HepG2 (cell line): Measurements from ENCODE around the gene HNRNPC. TPM values are rescaled to one million over a fixed set of nuclear protein-coding genes. Genes with fewer than 3 reads are reported as not detected.

Experiments
- ATAC-seq: fragments of 200-7000 bp; cut with Tn5 transposase; 3 replicates; pipeline ENCODE4 v1.9.1; 2020; ENCODE audit warnings: mild to moderate bottlenecking, moderate library complexity
- BruUV-seq: library from RNA; stranded (reverse); fragments of 400-500 nt; replicated peaks from 2 replicates; lab custom pipeline; 2021; lab: Mats Ljungman, UMichigan
- CTCF ChIA-PET: fragments of 300-600 bp; formaldehyde crosslinking; extraction: SDS; loops from one replicate; lab custom pipeline; 2021; ENCODE audit warnings: low total read pairs, inconsistent platforms, low intra/inter-chr PET ratio; lab: Yijun Ruan, JAX
- POLR2A ChIA-PET: fragments of 350-600 bp; sonication (Branson Sonifier 250); formaldehyde crosslinking; loops from one replicate; lab custom pipeline; 2020; ENCODE audit warnings: antibody characterized with exemption, inconsistent platforms; lab: Yijun Ruan, JAX
- DNase-seq: peaks from one replicate; pipeline ENCODE4 v3.0.0-alpha.2; 2015; ENCODE audit warnings: low spot score
- FAIRE-seq: peaks from 3 replicates; lab custom pipeline; 2011; peaks lifted over from hg19 to GRCh38; lab: Jason Lieb, UNC
- H2AFZ ChIP-seq: one replicate; pipeline ENCODE4 v1.6.1; 2011; ENCODE audit warnings: low read length, inconsistent platforms
- H3K27ac ChIP-seq: fragments of 300-600 bp; 3 replicates; pipeline ENCODE4 v1.8.0; 2011; ENCODE audit warnings: mixed run types, mild to moderate bottlenecking, mixed read lengths, low read length, inconsistent platforms; ENCODE audit not compliant: insufficient read depth; ENCODE audit errors: extremely low read length
- H3K27me3 ChIP-seq, 2 experiments: fragments of 200-600 bp in 1 of 2; 2 replicates in 1 of 2; 3 replicates in 1 of 2; pipeline versions ENCODE4 v1.6.0 to v1.8.0; 2011; ENCODE audit warnings: low read length in 2 of 2, mild to moderate bottlenecking in 2 of 2, moderate library complexity in 2 of 2, inconsistent platforms in 1 of 2; ENCODE audit not compliant: insufficient read depth in 2 of 2, control insufficient read depth in 1 of 2
- H3K36me3 ChIP-seq, 2 experiments: fragments of 200-600 bp in 1 of 2; replicated peaks in 1 of 2; 2 replicates in 1 of 2; 3 replicates in 1 of 2; pipeline versions ENCODE4 v1.5.1 to v1.8.0; 2011; ENCODE audit warnings: low read length in 2 of 2, inconsistent platforms in 1 of 2; ENCODE audit not compliant: insufficient read depth in 2 of 2, control insufficient read depth in 1 of 2
- H3K4me1 ChIP-seq: 2 replicates; pipeline ENCODE4 v1.5.1; 2012; ENCODE audit warnings: low read length, inconsistent platforms; ENCODE audit not compliant: insufficient read depth
- H3K4me2 ChIP-seq: 2 replicates; pipeline ENCODE4 v1.6.0; 2011; ENCODE audit warnings: low read depth, low read length, inconsistent platforms
- H3K4me3 ChIP-seq, 3 experiments: fragments of 200-600 bp in 1 of 3; sonication (generic), shearing (Covaris generic) in 1 of 3; replicated peaks in 1 of 3; 2 replicates each; pipeline ENCODE4 v1.5.1; 2011 to 2016; ENCODE audit warnings: low read length in 3 of 3, inconsistent platforms in 2 of 3, low read depth in 2 of 3, mild to moderate bottlenecking in 2 of 3, control low read depth in 1 of 3, mixed read lengths in 1 of 3; ENCODE audit not compliant: insufficient read depth in 1 of 3
- H3K79me2 ChIP-seq: one replicate; pipeline ENCODE4 v1.6.1; 2011; ENCODE audit warnings: low read length, inconsistent platforms; ENCODE audit not compliant: insufficient read depth
- H3K9ac ChIP-seq: 2 replicates; pipeline ENCODE4 v1.6.0; 2011; ENCODE audit warnings: mild to moderate bottlenecking, low read depth, low read length, inconsistent platforms; ENCODE audit not compliant: insufficient read depth
- H3K9me3 ChIP-seq: 2 replicates; pipeline ENCODE4 v1.5.1; 2012; ENCODE audit warnings: mild to moderate bottlenecking, low read length
- H4K20me1 ChIP-seq: 2 replicates; pipeline ENCODE4 v1.6.0; 2011; ENCODE audit warnings: inconsistent platforms, mild to moderate bottlenecking, low read length, moderate library complexity; ENCODE audit not compliant: insufficient read depth
- ATF7-NPFF ChIP-seq: sonication (generic); formaldehyde crosslinking; IDR thresholded peaks from 2 replicates; pipeline ENCODE4 v1.8.1; 2023; ENCODE audit warnings: mild to moderate bottlenecking, low read depth, missing genetic modification reagents, moderate library complexity
- HCFC1 ChIP-seq: fragments of 150-350 bp; IDR thresholded peaks from 2 replicates; pipeline ENCODE4 v1.6.1; 2014; ENCODE audit warnings: low read depth, low read length
- MBD4 ChIP-seq: IDR thresholded peaks from 2 replicates; pipeline ENCODE4 v1.6.1; 2012; ENCODE audit warnings: low read length, inconsistent platforms, borderline replicate concordance
- NFRKB ChIP-seq: fragments of 450-650 bp; IDR thresholded peaks from 2 replicates; pipeline ENCODE4 v1.6.1; 2017
- POLR2A ChIP-seq, 2 experiments: IDR thresholded peaks; 2 replicates each; pipeline ENCODE4 v1.6.1; 2011; ENCODE audit warnings: low read depth in 2 of 2, low read length in 2 of 2, mild to moderate bottlenecking in 1 of 2, moderate library complexity in 1 of 2; ENCODE audit not compliant: insufficient read depth in 1 of 2
- RBM22 ChIP-seq: fragments of 200-400 bp; formaldehyde crosslinking; optimal IDR thresholded peaks from 2 replicates; pipeline ENCODE3; 2017; ENCODE audit warnings: mild to moderate bottlenecking, low read length, moderate library complexity
- SSRP1 ChIP-seq: IDR thresholded peaks from 2 replicates; pipeline ENCODE4 v1.6.1; 2016; ENCODE audit warnings: control low read depth
- TEAD2 ChIP-seq: sonication (generic); formaldehyde crosslinking; IDR thresholded peaks from 2 replicates; pipeline ENCODE4 v1.9.0; 2021; ENCODE audit warnings: missing genetic modification reagents
- ZNF644 ChIP-seq: IDR thresholded peaks from 2 replicates; pipeline ENCODE4 v1.6.1; 2016; ENCODE audit warnings: low read depth
- ZSCAN31 ChIP-seq: sonication (generic); formaldehyde crosslinking; IDR thresholded peaks from 2 replicates; pipeline ENCODE4 v1.5.0; 2020; ENCODE audit warnings: low read depth, mild to moderate bottlenecking, missing genetic modification reagents
- WGBS: methylation state at CpG from one replicate; pipeline ENCODE4 v1.1.6; 2017; ENCODE audit warnings: low lambda C conversion rate; 5-methylcytosine and 5-hydroxymethylcytosine counted together
- in situ Hi-C: cut with HindIII; loops from 2 replicates; pipeline ENCODE4 v1.10.0; 2017; ENCODE audit warnings: low pct_unique_long_range_greater_than_20kb; ENCODE audit not compliant: extremely low pct_ligation_motif_present
- intact Hi-C: fragments of 100-400 bp; cut with micrococcal nuclease; formaldehyde crosslinking; loops from one replicate; pipeline ENCODE4 v1.10.0; 2022; ENCODE audit not compliant: unreplicated experiment
- polyA plus RNA-seq, 8 experiments: library from polyadenylated mRNA; depleted of rRNA in 3 of 8; stranded (reverse) in 7 of 8; unstranded in 1 of 8; fragments of >200 nt; fragmentation: Illumina TruSeq in 4 of 8; extraction: Trizol in 4 of 8; gene quantifications; 2 replicates each; pipeline versions ENCODE4 v1.2.1 to v1.2.3, GENCODE V29; 2011 to 2016; ENCODE audit warnings: low read depth in 4 of 8, missing spikeins in 1 of 8, mixed read lengths in 1 of 8; ENCODE audit not compliant: insufficient read depth in 1 of 8
- total RNA-seq, 5 experiments: library from RNA; depleted of rRNA; stranded (reverse); fragments of >200 nt; fragmentation: Illumina TruSeq; extraction: Trizol; gene quantifications; 2 replicates each; pipeline ENCODE4 v1.2.3, GENCODE V29; 2016; ENCODE audit warnings: low read depth in 1 of 5
- TF ChIP-seq, protein P1 (sequence below): sonication (generic); formaldehyde crosslinking; IDR thresholded peaks from 2 replicates; pipeline ENCODE4 v1.4.0; 2020; ENCODE audit warnings: low read depth, mild to moderate bottlenecking, missing genetic modification reagents
- TF ChIP-seq, protein P2 (sequence below): sonication (generic); formaldehyde crosslinking; IDR thresholded peaks from 2 replicates; pipeline ENCODE4 v1.5.0; 2020; ENCODE audit warnings: mild to moderate bottlenecking, missing genetic modification reagents, borderline replicate concordance
- TF ChIP-seq, protein P3 (sequence below): IDR thresholded peaks from 2 replicates; pipeline ENCODE4 v1.6.1; 2016; ENCODE audit warnings: mild to moderate bottlenecking, missing biosample characterization, missing genetic modification reagents

Gene HNRNPC
- total and polyA plus RNA-seq, 2 of the 13 experiments (the other 11 are each of a cell fraction or from before 2014, with no cell fraction given), result 628 to 1,099 TPM

DNA sequence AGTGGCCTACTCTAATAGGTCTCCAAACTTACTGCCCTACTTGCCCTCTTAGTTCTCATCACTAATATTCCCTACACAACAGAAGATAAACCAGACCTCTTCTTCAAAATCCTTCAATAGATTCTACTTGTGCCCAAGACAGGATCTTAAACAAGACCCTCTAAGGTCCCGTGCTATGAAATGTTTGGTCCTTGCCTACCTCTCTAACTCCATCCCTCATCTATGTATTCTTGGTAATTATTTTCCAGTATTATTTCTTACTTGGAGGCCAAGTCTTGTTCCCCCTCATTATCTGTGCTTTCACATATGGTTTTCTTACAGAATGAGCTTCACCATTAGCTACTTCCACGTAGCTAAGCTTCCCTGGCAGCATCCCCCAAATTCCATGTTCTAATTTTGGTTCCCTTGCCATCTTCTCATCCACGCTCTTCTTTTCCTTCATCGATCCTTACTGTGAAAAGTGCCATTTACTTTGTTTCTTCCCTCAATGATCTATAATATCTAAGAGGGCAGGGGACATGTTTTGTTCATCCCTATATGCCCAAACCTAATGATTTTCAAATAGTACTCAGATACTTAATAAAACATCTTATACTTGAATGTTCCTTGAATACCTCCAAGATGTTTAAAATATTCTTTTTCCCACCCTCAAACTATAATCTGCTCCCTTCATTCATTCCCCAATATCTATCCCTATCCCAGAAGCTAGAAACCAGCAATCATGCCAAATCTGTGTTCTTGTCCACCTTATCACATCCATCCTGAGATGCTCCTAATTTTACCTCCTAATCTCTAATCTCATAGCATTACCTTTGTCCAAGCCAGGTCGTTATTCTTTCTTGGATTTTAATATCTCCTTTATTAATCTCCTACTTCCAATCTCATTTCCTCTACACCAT, 10.1 kb downstream of the HNRNPC start (continued):
- TF ChIP-seq MBD4, result peak; percentile 38
- peak in 1 of 2 experiments; percentile 62 for TF ChIP-seq POLR2A (IDR thresholded peaks at IDR 0.05; ENCODE audit: insufficient read depth in 1 of 2, low read depth in 2 of 2, low read length in 2 of 2)
- TF ChIP-seq RBM22, result peak; percentile 98
- peak; percentile 86; the same call in 1 of the 2 replicates for TF ChIP-seq SSRP1 (CRISPR knock-in tag)
- TF ChIP-seq, protein P1, sequence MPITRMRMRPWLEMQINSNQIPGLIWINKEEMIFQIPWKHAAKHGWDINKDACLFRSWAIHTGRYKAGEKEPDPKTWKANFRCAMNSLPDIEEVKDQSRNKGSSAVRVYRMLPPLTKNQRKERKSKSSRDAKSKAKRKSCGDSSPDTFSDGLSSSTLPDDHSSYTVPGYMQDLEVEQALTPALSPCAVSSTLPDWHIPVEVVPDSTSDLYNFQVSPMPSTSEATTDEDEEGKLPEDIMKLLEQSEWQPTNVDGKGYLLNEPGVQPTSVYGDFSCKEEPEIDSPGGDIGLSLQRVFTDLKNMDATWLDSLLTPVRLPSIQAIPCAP (CRISPR knock-in tag), result no peak

DNA sequence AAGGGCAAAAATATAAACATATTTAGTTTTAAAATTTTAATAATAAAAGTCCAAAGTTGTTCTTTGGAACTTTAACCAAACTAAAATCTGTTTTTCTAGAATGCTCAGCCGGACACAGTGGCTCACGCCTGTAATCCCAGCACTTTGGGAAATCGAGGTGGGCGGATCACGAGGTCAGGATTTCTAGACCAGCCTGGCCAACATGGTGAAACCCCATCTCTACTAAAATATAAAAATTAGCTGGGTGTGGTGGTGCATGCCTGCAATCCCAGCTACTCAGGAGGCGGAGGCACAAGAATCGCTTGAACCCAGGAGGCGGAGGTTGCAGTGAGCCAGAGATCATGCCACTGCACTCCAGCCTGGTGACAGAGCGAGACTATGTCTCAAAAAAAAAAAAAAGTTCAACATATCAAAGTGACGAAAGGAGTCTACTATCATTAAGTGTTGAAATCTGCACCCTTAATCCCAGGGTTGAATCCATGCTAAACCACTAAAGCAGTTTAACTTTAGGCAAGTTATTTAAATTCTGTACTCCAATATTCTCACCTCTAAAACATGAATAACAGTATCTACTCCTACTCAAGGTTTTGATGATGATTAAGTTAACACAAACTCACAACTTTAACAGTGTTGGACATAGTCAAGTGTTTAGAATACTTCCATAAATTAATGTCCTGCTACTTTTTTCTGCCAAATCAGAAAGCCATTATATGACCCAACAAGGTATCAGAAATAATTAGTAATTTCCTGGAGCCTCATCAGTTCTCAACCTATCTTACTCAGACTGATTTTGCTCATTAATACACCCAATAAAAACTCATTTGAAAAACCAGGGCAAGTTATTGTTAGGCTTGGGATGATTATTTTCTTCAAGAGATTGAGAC, 11.0 kb downstream of the HNRNPC start:
- BruUV-seq, result no TSS peak
- ChIA-PET CTCF (no interaction called here), POLR2A (interaction anchor here (0.8 to 5.0 kb wide), 5 partner anchors 8 to 51 kb away, joined by 3 to 68 read pairs (median 4); no protein-coding TSS in a partner anchor)
- H3K4me2 ChIP-seq, result peak overlapping the region; percentile 38
- peaks cover 97% of the 10 kb centered on the region for H4K20me1 ChIP-seq
- intact Hi-C loops (no loop called here), in situ Hi-C loops (no loop called here)
- H3K27me3 ChIP-seq, result no peaks in the 10 kb centered on the region
- peaks cover 98% of the 10 kb centered on the region for H3K79me2 ChIP-seq
- WGBS, result 95% methylated on average over 10 of the region's 10 CpGs
- H3K9me3 ChIP-seq, result no peaks in the 10 kb centered on the region
- H3K36me3 ChIP-seq, result peaks cover 26 to 89% of the 10 kb centered on the region in 2 experiments
- FAIRE-seq, result no peak
- no peak for ATAC-seq
- peaks cover 86% of the 10 kb centered on the region for H3K4me1 ChIP-seq
- no peak overlapping the region for H2AFZ ChIP-seq
- peak overlapping the region; percentile 1 for H3K27ac ChIP-seq
- H3K4me3 ChIP-seq, result no peak overlapping the region
- no peak overlapping the region for H3K9ac ChIP-seq
- no peak for DNase-seq
- TF ChIP-seq ZNF644 (no peak), ATF7-NPFF (CRISPR knock-in tag) (peak; percentile 33; the same call in 1 of the 2 replicates), TEAD2 (CRISPR knock-in tag) (no peak), ZSCAN31 (CRISPR knock-in tag) (0 out of 2 replicates have a peak, but pooled peaks have one; percentile 24), HCFC1 (no peak), NFRKB (no peak)
- TF ChIP-seq, protein P2, sequence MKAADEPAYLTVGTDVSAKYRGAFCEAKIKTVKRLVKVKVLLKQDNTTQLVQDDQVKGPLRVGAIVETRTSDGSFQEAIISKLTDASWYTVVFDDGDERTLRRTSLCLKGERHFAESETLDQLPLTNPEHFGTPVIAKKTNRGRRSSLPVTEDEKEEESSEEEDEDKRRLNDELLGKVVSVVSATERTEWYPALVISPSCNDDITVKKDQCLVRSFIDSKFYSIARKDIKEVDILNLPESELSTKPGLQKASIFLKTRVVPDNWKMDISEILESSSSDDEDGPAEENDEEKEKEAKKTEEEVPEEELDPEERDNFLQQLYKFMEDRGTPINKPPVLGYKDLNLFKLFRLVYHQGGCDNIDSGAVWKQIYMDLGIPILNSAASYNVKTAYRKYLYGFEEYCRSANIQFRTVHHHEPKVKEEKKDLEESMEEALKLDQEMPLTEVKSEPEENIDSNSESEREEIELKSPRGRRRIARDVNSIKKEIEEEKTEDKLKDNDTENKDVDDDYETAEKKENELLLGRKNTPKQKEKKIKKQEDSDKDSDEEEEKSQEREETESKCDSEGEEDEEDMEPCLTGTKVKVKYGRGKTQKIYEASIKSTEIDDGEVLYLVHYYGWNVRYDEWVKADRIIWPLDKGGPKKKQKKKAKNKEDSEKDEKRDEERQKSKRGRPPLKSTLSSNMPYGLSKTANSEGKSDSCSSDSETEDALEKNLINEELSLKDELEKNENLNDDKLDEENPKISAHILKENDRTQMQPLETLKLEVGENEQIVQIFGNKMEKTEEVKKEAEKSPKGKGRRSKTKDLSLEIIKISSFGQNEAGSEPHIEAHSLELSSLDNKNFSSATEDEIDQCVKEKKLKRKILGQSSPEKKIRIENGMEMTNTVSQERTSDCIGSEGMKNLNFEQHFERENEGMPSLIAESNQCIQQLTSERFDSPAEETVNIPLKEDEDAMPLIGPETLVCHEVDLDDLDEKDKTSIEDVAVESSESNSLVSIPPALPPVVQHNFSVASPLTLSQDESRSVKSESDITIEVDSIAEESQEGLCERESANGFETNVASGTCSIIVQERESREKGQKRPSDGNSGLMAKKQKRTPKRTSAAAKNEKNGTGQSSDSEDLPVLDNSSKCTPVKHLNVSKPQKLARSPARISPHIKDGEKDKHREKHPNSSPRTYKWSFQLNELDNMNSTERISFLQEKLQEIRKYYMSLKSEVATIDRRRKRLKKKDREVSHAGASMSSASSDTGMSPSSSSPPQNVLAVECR (CRISPR knock-in tag), result 0 out of 2 replicates have a peak, but pooled peaks have one; percentile 12
- TF ChIP-seq, protein P3, sequence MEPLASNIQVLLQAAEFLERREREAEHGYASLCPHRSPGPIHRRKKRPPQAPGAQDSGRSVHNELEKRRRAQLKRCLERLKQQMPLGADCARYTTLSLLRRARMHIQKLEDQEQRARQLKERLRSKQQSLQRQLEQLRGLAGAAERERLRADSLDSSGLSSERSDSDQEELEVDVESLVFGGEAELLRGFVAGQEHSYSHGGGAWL (CRISPR knock-in tag), result no peak
